ENCODE data around the gene APOM. TPM values are rescaled to one million over a fixed set of nuclear protein-coding genes. Genes with fewer than 3 reads are reported as not detected.

Gene APOM
- total RNA-seq, 1 donor from 2014 or later, result 2.2 TPM

DNA sequence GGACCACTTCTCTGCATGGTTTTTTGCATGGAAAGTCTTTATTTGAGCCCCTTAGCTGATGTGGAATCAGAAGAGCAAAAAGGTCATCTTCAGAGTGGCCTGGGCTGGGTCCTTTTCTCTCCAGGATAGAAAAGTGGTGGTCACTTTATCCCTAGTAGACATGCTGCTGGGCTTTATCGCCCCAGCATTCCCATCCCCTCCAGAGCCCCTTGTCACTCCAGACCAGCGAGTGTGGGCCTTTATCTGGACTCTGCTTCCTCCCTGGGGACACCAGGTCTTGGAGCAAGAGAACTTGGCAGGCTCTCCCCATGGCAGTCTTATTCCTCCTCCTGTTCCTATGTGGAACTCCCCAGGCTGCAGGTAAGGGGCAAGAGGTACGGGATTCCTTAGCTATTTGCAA is 50.9 kb downstream of the APOM start, which contains the start of gene LY6G6F:
Gene LY6G6F (plus strand): TSS at position 268 of the 400 bp plus-strand sequence. CDS start 41 bp downstream, at position 309.
- intact Hi-C loops (cut with micrococcal nuclease), result no loop called here
- ATAC-seq (ENCODE audit: low read depth) (no peak), DNase-seq (no peak)
- Mint-ChIP-seq H3K27me3 (no peaks in the 10 kb centered on the region), H3K9me3 (no peaks in the 10 kb centered on the region), H3K4me1 (peaks cover 28% of the 10 kb centered on the region), H3K4me3 (no peak within 1 kb of the TSS), H3K36me3 (ENCODE audit: low read depth) (peaks cover 10% of the 10 kb centered on the region), H3K27ac (no peak within 1 kb of the TSS)
- ChIA-PET CTCF (no interaction called here), POLR2A (interaction anchor here (0.6 to 0.7 kb wide), 2 partner anchors 10 to 68 kb away, joined by 3 to 5 read pairs; no protein-coding TSS in a partner anchor)
- TF ChIP-seq, protein P1, sequence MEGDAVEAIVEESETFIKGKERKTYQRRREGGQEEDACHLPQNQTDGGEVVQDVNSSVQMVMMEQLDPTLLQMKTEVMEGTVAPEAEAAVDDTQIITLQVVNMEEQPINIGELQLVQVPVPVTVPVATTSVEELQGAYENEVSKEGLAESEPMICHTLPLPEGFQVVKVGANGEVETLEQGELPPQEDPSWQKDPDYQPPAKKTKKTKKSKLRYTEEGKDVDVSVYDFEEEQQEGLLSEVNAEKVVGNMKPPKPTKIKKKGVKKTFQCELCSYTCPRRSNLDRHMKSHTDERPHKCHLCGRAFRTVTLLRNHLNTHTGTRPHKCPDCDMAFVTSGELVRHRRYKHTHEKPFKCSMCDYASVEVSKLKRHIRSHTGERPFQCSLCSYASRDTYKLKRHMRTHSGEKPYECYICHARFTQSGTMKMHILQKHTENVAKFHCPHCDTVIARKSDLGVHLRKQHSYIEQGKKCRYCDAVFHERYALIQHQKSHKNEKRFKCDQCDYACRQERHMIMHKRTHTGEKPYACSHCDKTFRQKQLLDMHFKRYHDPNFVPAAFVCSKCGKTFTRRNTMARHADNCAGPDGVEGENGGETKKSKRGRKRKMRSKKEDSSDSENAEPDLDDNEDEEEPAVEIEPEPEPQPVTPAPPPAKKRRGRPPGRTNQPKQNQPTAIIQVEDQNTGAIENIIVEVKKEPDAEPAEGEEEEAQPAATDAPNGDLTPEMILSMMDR (IDR thresholded peaks at IDR 0.05), result no peak

DNA sequence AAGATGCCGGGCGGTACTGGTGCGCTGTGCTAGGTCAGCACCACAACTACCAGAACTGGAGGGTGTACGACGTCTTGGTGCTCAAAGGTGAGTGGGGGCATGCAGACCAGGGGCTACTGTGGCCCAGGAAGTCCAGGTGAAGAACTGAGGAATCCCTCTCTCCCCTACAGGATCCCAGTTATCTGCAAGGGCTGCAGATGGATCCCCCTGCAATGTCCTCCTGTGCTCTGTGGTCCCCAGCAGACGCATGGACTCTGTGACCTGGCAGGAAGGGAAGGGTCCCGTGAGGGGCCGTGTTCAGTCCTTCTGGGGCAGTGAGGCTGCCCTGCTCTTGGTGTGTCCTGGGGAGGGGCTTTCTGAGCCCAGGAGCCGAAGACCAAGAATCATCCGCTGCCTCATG is 52.0 kb downstream of the APOM start:
- ChIA-PET POLR2A (no interaction called here), CTCF (no interaction called here)
- DNase-seq (no peak), ATAC-seq (ENCODE audit: low read depth) (no peak)
- intact Hi-C loops (cut with micrococcal nuclease), result no loop called here
- H3K4me1 Mint-ChIP-seq, result peaks cover 19% of the 10 kb centered on the region
- H3K4me3 Mint-ChIP-seq, result no peak overlapping the region
- TF ChIP-seq, protein P1 (IDR thresholded peaks at IDR 0.05), result no peak
- H3K27me3 Mint-ChIP-seq, result no peaks in the 10 kb centered on the region
- H3K9me3 Mint-ChIP-seq, result no peaks in the 10 kb centered on the region
- H3K36me3 Mint-ChIP-seq (ENCODE audit: low read depth), result peaks cover 4% of the 10 kb centered on the region
- no peak overlapping the region for H3K27ac Mint-ChIP-seq

Other genes with a start within 250 kb of the APOM start
- 17.2 and 17.6 TPM in 2 replicates for gene MICB, start 157.7 kb upstream of the APOM start, total RNA-seq
- gene MCCD1, start 126.9 kb upstream of the APOM start, total RNA-seq, result not detected in 2 replicates
- gene DDX39B, start 113.9 kb upstream of the APOM start, total RNA-seq, result 431 and 484 TPM in 2 replicates
- 1.9 and 3.2 TPM in 2 replicates for gene ATP6V1G2, start 109.3 kb upstream of the APOM start, total RNA-seq
- 11.7 and 16.7 TPM in 2 replicates for gene NFKBIL1, start 108.3 kb upstream of the APOM start, total RNA-seq
- 60.4 and 66.0 TPM in 2 replicates for gene LTA, start 83.6 kb upstream of the APOM start, total RNA-seq
- 135 and 139 TPM in 2 replicates for gene TNF, start 80.3 kb upstream of the APOM start, total RNA-seq
- gene LTB, start 73.5 kb upstream of the APOM start, total RNA-seq, result 155 and 177 TPM in 2 replicates
- 7.8 and 8.4 TPM in 2 replicates for gene LST1, start 69.6 kb upstream of the APOM start, total RNA-seq
- gene NCR3, start 62.9 kb upstream of the APOM start, total RNA-seq, result 10.0 and 11.2 TPM in 2 replicates
- 1.4 and 2.0 TPM in 2 replicates for gene AIF1, start 40.7 kb upstream of the APOM start, total RNA-seq
- 246 and 283 TPM in 2 replicates for gene PRRC2A, start 35.2 kb upstream of the APOM start, total RNA-seq
- 309 and 327 TPM in 2 replicates for gene BAG6, start 3.2 kb upstream of the APOM start, total RNA-seq
- 29.0 and 29.3 TPM in 2 replicates for gene C6orf47, start 4.9 kb downstream of the APOM start, total RNA-seq
- 23.0 and 24.2 TPM in 2 replicates for gene GPANK1, start 9.1 kb downstream of the APOM start, total RNA-seq
- 190 and 191 TPM in 2 replicates for gene CSNK2B, start 10.2 kb downstream of the APOM start, total RNA-seq
- 23.2 and 33.1 TPM in 2 replicates for gene LY6G5B, start 14.1 kb downstream of the APOM start, total RNA-seq
- gene LY6G5C, start 25.2 kb downstream of the APOM start, total RNA-seq, result 0.29 and 0.73 TPM in 2 replicates
- 49.3 and 59.1 TPM in 2 replicates for gene ABHD16A, start 47.4 kb downstream of the APOM start, total RNA-seq
- not detected in 2 replicates for gene LY6G6F, start 51.0 kb downstream of the APOM start, total RNA-seq
- not detected in 2 replicates for gene LY6G6D, start 59.5 kb downstream of the APOM start, total RNA-seq
- not detected in 2 replicates for gene LY6G6C, start 65.9 kb downstream of the APOM start, total RNA-seq
- 0.12 TPM in 1 of 2 replicates, not detected in the other for gene MPIG6B, start 67.5 kb downstream of the APOM start, total RNA-seq
- gene DDAH2, start 73.4 kb downstream of the APOM start, total RNA-seq, result 30.7 and 32.5 TPM in 2 replicates
- gene CLIC1, start 80.6 kb downstream of the APOM start, total RNA-seq, result 374 and 397 TPM in 2 replicates
- 35.4 and 47.3 TPM in 2 replicates for gene MSH5, start 84.1 kb downstream of the APOM start, total RNA-seq
- 7.7 and 9.0 TPM in 2 replicates for gene SAPCD1, start 106.8 kb downstream of the APOM start, total RNA-seq
- 1.6 and 2.9 TPM in 2 replicates for gene VWA7, start 121.4 kb downstream of the APOM start, total RNA-seq
- 136 and 140 TPM in 2 replicates for gene VARS1, start 139.9 kb downstream of the APOM start, total RNA-seq
- gene LSM2, start 151.1 kb downstream of the APOM start, total RNA-seq, result 61.8 and 68.6 TPM in 2 replicates
- 1.2 and 2.1 TPM in 2 replicates for gene HSPA1L, start 159.4 kb downstream of the APOM start, total RNA-seq
- 27.1 and 28.1 TPM in 2 replicates for gene HSPA1A, start 159.6 kb downstream of the APOM start, total RNA-seq
- gene HSPA1B, start 171.8 kb downstream of the APOM start, total RNA-seq, result 23.7 and 30.4 TPM in 2 replicates
- 18.3 and 19.2 TPM in 2 replicates for gene NEU1, start 206.9 kb downstream of the APOM start, total RNA-seq
- gene SLC44A4, start 223.1 kb downstream of the APOM start, total RNA-seq, result 0.17 TPM in 1 of 2 replicates, not detected in the other
- gene EHMT2, start 241.8 kb downstream of the APOM start, total RNA-seq, result 49.9 and 58.4 TPM in 2 replicates
- 4.8 and 5.5 TPM in 2 replicates for gene ZBTB12, start 246.2 kb downstream of the APOM start, total RNA-seq